ENCODE measurements around the gene STUM. TPM values are rescaled to one million over a fixed set of nuclear protein-coding genes. Genes with fewer than 3 reads are reported as not detected.

STUM gene
- total RNA-seq, 1 experiment from 2014 or later = not detected

GRCh38 chr1:226628612-226629155 is 80.1 kb downstream of the STUM start:
- BruUV-seq (replicated peaks) = no TSS peak
- peaks cover 31% of the 10 kb centered on the region for H3K27me3 Mint-ChIP-seq (ENCODE audit: unreplicated experiment)
- no peak for DNase-seq
- intact Hi-C loops (cut with micrococcal nuclease; ENCODE audit: unreplicated experiment) = no loop called here
- H3K4me1 Mint-ChIP-seq (ENCODE audit: low read depth, unreplicated experiment) = no peaks in the 10 kb centered on the region
- H3K4me3 Mint-ChIP-seq (ENCODE audit: low read depth, unreplicated experiment) = no peak overlapping the region
- no peaks in the 10 kb centered on the region for H3K9me3 Mint-ChIP-seq (ENCODE audit: low read depth, unreplicated experiment)
- CTCF ChIA-PET = no interaction called here
- TF ChIP-seq, protein P1, sequence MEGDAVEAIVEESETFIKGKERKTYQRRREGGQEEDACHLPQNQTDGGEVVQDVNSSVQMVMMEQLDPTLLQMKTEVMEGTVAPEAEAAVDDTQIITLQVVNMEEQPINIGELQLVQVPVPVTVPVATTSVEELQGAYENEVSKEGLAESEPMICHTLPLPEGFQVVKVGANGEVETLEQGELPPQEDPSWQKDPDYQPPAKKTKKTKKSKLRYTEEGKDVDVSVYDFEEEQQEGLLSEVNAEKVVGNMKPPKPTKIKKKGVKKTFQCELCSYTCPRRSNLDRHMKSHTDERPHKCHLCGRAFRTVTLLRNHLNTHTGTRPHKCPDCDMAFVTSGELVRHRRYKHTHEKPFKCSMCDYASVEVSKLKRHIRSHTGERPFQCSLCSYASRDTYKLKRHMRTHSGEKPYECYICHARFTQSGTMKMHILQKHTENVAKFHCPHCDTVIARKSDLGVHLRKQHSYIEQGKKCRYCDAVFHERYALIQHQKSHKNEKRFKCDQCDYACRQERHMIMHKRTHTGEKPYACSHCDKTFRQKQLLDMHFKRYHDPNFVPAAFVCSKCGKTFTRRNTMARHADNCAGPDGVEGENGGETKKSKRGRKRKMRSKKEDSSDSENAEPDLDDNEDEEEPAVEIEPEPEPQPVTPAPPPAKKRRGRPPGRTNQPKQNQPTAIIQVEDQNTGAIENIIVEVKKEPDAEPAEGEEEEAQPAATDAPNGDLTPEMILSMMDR (IDR thresholded peaks at IDR 0.05; ENCODE audit: unreplicated experiment) = no peak
- no peak overlapping the region for H3K27ac Mint-ChIP-seq (ENCODE audit: unreplicated experiment)
- no peaks in the 10 kb centered on the region for H3K36me3 Mint-ChIP-seq (ENCODE audit: insufficient read depth, unreplicated experiment)

DNA sequence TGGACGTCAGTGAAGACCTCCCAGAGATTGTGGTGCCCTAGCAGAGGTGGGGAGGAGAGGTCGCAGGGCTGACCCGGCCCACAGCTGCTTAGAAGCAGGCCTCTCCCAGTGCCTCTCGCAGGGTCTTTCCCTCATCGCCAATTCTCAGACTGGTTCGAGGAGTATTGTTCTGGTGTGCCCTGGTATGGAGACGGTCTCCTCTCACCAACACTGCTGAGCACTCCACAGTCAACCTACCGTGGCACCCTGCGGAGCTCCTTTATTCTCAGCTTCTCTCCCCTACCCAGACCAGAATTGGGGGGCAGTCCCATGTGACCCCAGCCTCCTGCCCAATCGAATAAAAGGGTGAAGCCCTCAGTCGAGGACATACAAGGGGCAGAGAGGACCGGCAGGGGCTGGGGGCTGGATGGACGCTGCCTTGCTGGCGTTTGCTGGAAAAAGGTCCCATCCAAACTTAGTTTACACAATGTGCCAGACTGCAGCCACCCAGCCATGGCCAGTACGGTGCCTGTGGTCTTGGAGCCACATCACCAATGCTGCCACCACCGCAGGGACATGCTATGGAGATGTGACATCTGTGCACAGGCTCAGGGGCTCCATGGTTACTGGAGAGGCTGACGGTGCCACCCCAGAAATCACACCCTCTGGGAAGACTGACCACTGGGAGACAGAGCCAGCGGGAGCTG is 80.8 kb downstream of the STUM start:
- no peak overlapping the region for H3K4me3 Mint-ChIP-seq (ENCODE audit: low read depth, unreplicated experiment)
- TF ChIP-seq, protein P1 (IDR thresholded peaks at IDR 0.05; ENCODE audit: unreplicated experiment) = no peak
- no peaks in the 10 kb centered on the region for H3K4me1 Mint-ChIP-seq (ENCODE audit: low read depth, unreplicated experiment)
- peaks cover 31% of the 10 kb centered on the region for H3K27me3 Mint-ChIP-seq (ENCODE audit: unreplicated experiment)
- CTCF ChIA-PET = no interaction called here
- no peaks in the 10 kb centered on the region for H3K9me3 Mint-ChIP-seq (ENCODE audit: low read depth, unreplicated experiment)
- no peak overlapping the region for H3K27ac Mint-ChIP-seq (ENCODE audit: unreplicated experiment)
- intact Hi-C loops (cut with micrococcal nuclease; ENCODE audit: unreplicated experiment) = no loop called here
- BruUV-seq (replicated peaks) = no TSS peak
- H3K36me3 Mint-ChIP-seq (ENCODE audit: insufficient read depth, unreplicated experiment) = no peaks in the 10 kb centered on the region
- DNase-seq = no peak

DNA sequence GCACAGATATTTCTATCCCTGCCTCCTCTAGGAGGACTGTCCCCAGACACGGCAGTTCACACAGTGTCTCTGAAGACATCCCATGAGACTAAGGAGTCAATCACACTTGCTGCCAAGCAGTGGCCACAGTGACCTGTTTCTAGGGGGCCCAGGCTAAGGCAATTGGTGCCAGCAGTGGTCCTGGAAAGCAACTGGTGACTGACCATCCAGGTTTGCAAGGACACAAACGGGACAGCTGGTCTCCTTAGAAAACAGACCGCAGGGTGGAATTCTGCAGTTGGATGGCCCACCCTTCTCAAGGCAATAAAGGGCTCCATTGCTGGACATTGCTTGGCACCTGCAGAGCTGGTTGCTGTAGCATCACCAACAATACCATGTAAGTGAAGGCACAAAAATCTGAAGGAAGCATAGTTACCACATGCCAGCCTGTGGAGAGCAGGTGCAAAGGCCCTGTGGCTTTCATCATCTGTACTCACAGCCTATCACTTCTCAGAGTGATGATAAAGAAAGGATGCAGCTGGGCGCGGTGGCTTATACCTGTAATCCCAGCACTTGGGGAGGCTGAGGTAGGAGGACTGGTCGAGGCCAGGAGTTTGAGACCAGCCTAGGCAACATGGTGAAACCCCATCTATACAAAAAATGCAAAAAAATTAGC is 81.5 kb downstream of the STUM start:
- CTCF ChIA-PET = no interaction called here
- Mint-ChIP-seq H3K4me1 (ENCODE audit: low read depth, unreplicated experiment) (no peaks in the 10 kb centered on the region), H3K9me3 (ENCODE audit: low read depth, unreplicated experiment) (no peaks in the 10 kb centered on the region), H3K27ac (ENCODE audit: unreplicated experiment) (no peak overlapping the region), H3K27me3 (ENCODE audit: unreplicated experiment) (peaks cover 29% of the 10 kb centered on the region), H3K4me3 (ENCODE audit: low read depth, unreplicated experiment) (no peak overlapping the region), H3K36me3 (ENCODE audit: insufficient read depth, unreplicated experiment) (no peaks in the 10 kb centered on the region)
- BruUV-seq (replicated peaks) = no TSS peak
- TF ChIP-seq, protein P1 (IDR thresholded peaks at IDR 0.05; ENCODE audit: unreplicated experiment) = no peak
- no peak for DNase-seq
- intact Hi-C loops (cut with micrococcal nuclease; ENCODE audit: unreplicated experiment) = no loop called here

- Mint-ChIP-seq H3K4me1 (ENCODE audit: low read depth, unreplicated experiment) (no peaks in the 10 kb centered on the region), H3K27me3 (ENCODE audit: unreplicated experiment) (peaks cover 24% of the 10 kb centered on the region), H3K4me3 (ENCODE audit: low read depth, unreplicated experiment) (no peak overlapping the region), H3K9me3 (ENCODE audit: low read depth, unreplicated experiment) (no peaks in the 10 kb centered on the region), H3K36me3 (ENCODE audit: insufficient read depth, unreplicated experiment) (no peaks in the 10 kb centered on the region), H3K27ac (ENCODE audit: unreplicated experiment) (no peak overlapping the region)
- intact Hi-C loops (cut with micrococcal nuclease; ENCODE audit: unreplicated experiment) = no loop called here
- TF ChIP-seq, protein P1 (IDR thresholded peaks at IDR 0.05; ENCODE audit: unreplicated experiment) = no peak
- no TSS peak for BruUV-seq (replicated peaks)
- DNase-seq = no peak
- CTCF ChIA-PET = no interaction called here
Measured at GRCh38 chr1:226630592-226630991, 82.0 kb downstream of the STUM start.

All from Calu3 (cell line).